GM18505 (cell line): Measurements from ENCODE around the gene SGSM2.

Experiments
- ATAC-seq: cut with Tn5 transposase; IDR thresholded peaks from one replicate; pipeline ENCODE4 v1.9.1; 2021; ENCODE audit not compliant: unreplicated experiment
- POLR2A ChIP-seq: IDR thresholded peaks from 4 replicates; pipeline ENCODE4 v1.6.1; 2011; ENCODE audit warnings: borderline replicate concordance; ENCODE audit not compliant: insufficient read depth, insufficient read length; ENCODE audit errors: extremely low read depth

Gene SGSM2

DNA sequence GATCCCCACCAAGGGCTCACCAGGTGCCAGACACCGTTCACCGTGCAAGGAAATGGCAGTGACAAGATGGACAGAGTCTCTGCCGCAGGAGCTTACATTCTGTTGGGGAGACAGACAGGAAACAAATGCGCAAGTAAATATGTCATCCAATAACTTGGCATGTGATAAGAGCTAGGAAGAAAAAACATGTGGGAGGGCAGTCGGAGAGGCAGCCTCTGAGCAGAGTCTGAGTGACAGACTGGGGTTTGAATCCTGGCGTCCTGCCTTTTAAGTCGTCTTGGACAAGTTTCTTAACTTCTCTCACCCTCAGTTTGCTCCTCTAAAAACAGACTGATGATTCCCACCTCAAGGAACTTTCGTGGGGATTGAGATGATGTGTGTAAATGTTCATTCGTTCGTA, 7.2 kb downstream of the SGSM2 start:
- no peak for ATAC-seq
- TF ChIP-seq POLR2A: no peak

DNA sequence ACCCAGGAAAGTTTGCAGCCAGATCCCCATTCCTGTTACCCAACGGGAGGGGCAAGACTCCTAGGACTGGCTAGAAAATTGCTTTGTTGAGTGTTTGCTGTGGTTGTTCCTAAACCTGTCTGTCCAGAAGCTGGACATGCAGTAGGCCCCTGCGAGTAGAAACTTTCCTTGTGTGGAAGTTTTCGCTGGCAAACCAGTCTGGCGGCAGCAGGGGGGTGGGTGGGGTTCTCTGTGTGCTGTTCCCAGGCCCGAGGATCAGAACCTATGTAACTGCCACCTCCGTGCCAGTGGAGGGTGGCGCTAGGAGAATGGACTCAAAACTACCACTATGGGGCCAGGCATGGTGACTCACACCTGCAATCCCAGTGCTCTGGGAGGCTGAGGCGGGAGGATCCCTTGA, 9.2 kb downstream of the SGSM2 start:
- TF ChIP-seq POLR2A: no peak
- no peak for ATAC-seq

GRCh38 chr17:2347805-2348685, 10.7 kb downstream of the SGSM2 start:
- no peak for ATAC-seq
- no peak for TF ChIP-seq POLR2A

DNA sequence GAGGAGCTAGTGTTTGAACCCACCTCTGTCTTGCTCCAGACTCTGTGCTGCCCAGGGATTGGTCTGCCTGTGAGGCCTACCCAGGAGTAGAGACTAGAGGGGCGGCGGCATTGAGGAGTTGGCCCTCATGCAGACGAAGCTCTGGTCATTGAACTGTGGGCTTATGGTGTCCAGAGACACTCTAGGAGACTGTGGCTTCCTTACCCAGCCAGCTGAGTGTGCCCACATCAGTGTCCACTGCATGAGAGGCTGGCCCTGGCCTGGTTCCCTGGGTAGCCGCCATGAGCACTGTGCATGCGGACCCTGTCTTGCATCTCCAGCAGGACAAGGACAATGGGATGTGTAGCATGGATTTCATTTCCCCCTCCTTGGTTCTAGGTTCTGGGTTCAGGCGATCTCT, 14.0 kb downstream of the SGSM2 start:
- TF ChIP-seq POLR2A: no peak
- ATAC-seq: no peak

GRCh38 chr17:2354311-2354710, 17.0 kb downstream of the SGSM2 start:
- TF ChIP-seq POLR2A: no peak
- ATAC-seq: no peak

GRCh38 chr17:2357237-2357636, 19.9 kb downstream of the SGSM2 start:
- TF ChIP-seq POLR2A: no peak
- no peak for ATAC-seq

DNA sequence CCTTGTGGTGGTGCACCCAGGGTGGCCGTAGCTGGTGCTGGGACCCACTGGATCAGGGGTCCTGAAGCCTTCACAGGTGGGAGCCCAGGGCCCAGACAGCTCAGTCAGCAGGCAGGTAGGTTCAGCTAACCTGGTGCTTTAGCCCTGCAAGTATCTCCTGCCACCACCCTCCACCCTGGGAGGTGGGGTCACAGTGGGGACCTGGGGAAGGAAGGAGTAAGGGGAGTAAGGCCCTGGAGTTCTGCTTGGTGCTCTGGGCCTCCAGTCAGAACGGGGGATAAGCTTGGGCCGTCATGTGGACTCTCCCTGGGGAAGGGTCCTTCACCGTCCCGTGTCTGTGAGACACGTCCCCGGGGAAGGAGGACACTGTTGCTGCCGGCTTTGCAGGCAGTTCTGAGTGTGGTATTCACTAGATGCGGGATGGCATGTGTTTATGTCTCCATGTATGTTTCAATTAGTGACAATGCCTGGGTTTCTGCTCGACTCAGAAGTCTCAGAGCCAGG, 20.7 kb downstream of the SGSM2 start:
- no peak for TF ChIP-seq POLR2A
- no peak for ATAC-seq

DNA sequence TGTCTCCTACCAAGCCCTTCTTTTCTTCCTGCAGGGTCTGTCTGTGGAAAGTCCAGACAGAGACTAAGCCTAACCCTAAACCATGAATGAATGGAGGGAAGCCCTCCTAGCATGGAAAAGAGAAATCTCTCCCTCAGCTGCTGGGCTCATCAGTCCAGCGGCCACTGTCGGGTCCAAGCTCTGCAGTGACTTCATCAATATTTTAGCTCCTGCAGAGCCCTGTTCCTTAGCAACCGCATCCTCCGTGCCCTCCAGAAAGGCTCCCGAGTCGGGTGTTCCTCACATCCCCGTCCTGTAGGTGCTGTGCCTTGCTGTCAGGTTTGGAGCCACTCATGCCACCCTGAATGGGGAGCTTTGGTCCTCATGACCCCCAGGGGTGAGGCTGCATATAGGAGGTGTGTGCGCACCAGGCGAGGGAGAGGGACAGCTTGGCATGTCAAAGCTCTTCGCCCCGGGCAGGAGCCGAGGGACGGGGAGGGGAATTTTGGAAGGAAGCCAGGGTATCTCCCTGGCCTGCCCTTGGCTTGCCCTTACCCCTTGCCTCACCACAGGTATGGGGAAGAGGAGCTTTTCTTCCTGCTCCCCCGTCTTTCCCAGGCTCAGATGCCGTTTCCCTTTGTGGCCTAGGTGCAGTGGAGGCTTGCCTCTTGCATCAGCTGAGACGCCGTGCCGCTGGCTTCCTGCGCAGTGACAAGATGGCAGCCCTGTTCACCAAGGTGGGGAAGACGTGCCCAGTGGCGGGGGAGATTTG, 23.9 kb downstream of the SGSM2 start:
- ATAC-seq: no peak
- TF ChIP-seq POLR2A: no peak

DNA sequence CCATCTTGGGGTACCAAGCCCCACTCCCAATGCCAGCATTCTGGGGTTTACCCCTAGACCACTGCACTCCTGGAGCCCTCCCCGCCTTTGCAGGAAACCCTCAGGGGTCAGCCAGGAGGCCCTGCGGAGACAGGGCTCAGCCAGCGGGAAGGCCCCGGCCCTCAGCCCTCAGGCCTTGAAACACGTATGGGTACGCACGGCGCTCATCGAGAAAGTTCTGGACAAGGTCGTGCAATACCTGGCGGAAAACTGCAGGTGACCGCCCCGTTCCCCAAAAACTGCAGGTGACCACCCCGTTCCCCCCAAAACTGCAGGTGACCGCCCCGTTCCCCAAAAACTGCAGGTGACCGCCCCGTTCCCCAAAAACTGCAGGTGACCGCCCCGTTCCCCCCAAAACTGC, 24.7 kb downstream of the SGSM2 start:
- TF ChIP-seq POLR2A: no peak
- no peak for ATAC-seq

- no peak for ATAC-seq
- no peak for TF ChIP-seq POLR2A
Measured at GRCh38 chr17:2362416-2362815, 25.1 kb downstream of the SGSM2 start.

GRCh38 chr17:2362881-2363280, 25.6 kb downstream of the SGSM2 start:
- ATAC-seq: no peak
- no peak for TF ChIP-seq POLR2A

- no peak for TF ChIP-seq POLR2A
Measured at GRCh38 chr17:2363318-2363717, 26.0 kb downstream of the SGSM2 start.

DNA sequence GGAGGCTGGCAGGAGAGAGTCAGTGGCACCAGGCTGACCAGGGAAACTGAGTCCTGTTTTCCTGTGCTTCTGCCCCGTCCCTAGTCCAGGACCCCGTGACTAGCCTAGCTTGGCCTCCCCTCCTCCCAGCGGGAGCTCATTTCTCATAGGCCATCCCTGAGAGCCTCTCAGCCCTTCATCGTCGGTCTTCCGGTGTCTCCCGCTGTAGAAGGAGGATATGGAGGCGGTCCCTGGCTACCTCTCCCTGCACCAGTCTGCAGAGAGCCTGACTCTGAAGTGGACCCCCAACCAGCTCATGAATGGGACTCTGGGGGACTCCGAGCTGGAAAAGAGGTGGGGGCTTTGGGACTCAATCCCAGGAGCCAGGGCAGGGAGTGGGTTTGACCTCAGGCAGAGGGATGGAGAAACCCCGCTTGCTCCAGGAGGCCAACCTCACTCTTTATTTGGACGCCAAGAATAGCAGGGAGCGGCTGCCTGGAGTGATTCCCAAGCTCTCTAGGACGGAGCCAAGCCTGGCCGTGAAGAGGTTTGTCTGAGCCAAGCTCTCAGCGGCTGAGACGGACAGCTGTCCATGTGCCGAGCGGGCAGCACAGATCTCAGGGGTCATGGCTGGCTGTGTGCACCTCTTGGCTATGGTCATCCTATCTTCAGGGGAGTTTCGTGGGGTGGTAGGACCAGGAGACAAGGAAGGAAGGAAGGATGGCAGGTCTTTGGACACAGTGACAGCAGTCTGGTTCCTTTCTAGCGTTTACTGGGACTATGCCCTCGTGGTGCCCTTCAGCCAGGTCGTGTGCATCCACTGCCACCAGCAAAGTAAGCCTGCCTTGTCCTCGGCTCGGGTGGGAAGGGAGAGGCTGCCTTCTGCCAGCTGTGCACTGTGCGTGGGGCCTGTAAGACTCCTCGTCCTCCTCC, 26.8 kb downstream of the SGSM2 start:
- ATAC-seq: no peak
- no peak for TF ChIP-seq POLR2A

More at GRCh38 chr17:2363318-2363717, 26.0 kb downstream of the SGSM2 start:
- ATAC-seq: no peak
